Amniotic stem cell (primary cell): ENCODE results near the gene MSRB3.
"Not testable (repeated sequence)": the region's sequence is repeated elsewhere in the genome, so short reads cannot be mapped to it uniquely, and the experiment has no call there.

Source experiments
- DNase-seq: peaks from one replicate; lab custom pipeline; 2025; lab: John Stamatoyannopoulos, UW

MSRB3 gene

GRCh38 chr12:65287426-65287825 lies 8.9 kb downstream of the MSRB3 start:
- DNase-seq = no peak

GRCh38 chr12:65292241-65292640 lies 13.8 kb downstream of the MSRB3 start:
- no peak for DNase-seq

GRCh38 chr12:65293735-65294134 lies 15.3 kb downstream of the MSRB3 start:
- no peak for DNase-seq

- no peak for DNase-seq
Observed at GRCh38 chr12:65294641-65295262, 16.3 kb downstream of the MSRB3 start.

- DNase-seq = no peak
Observed at GRCh38 chr12:65296508-65297265, 18.2 kb downstream of the MSRB3 start.

- DNase-seq = no peak
Observed at GRCh38 chr12:65300097-65300496, 21.6 kb downstream of the MSRB3 start.

GRCh38 chr12:65300679-65301349 lies 22.3 kb downstream of the MSRB3 start:
- DNase-seq = no peak

- no peak for DNase-seq
Observed at GRCh38 chr12:65302891-65303290, 24.4 kb downstream of the MSRB3 start.

- DNase-seq = no peak
Observed at GRCh38 chr12:65305346-65305950, 27.0 kb downstream of the MSRB3 start.

GRCh38 chr12:65306366-65307168 lies 28.1 kb downstream of the MSRB3 start:
- no peak for DNase-seq

GRCh38 chr12:65307169-65307501 lies 28.7 kb downstream of the MSRB3 start:
- DNase-seq = no peak

GRCh38 chr12:65308006-65308405 lies 29.5 kb downstream of the MSRB3 start:
- no peak for DNase-seq

GRCh38 chr12:65308601-65309071 lies 30.2 kb downstream of the MSRB3 start:
- no peak for DNase-seq

- DNase-seq = no peak
Observed at GRCh38 chr12:65311260-65311659, 32.8 kb downstream of the MSRB3 start.

- DNase-seq = no peak
Observed at GRCh38 chr12:65313719-65314317, 35.3 kb downstream of the MSRB3 start.

- not testable (repeated sequence) for DNase-seq
Observed at GRCh38 chr12:65315238-65315637, 36.8 kb downstream of the MSRB3 start.

- DNase-seq = no peak
Observed at GRCh38 chr12:65318186-65318685, 39.8 kb downstream of the MSRB3 start.

GRCh38 chr12:65319688-65320200 lies 41.3 kb downstream of the MSRB3 start:
- DNase-seq = no peak

- DNase-seq = no peak
Observed at GRCh38 chr12:65323070-65323469, 44.6 kb downstream of the MSRB3 start.

- no peak for DNase-seq
Observed at GRCh38 chr12:65324056-65324455, 45.6 kb downstream of the MSRB3 start.

GRCh38 chr12:65324551-65324950 lies 46.1 kb downstream of the MSRB3 start:
- no peak for DNase-seq
